H9 (cell line): Measurements from ENCODE around the gene PMM2. TPM values are rescaled to one million over a fixed set of nuclear protein-coding genes. Genes with fewer than 3 reads are reported as not detected.

Experiments used
- DNase-seq: peaks from one replicate; pipeline ENCODE4 v3.0.0-alpha.2; 2017
- H2AFZ ChIP-seq: one replicate; pipeline ENCODE4 v1.6.1; 2013; ENCODE audit warnings: mild to moderate bottlenecking, low read length, control low read depth, moderate library complexity
- H2AK5ac ChIP-seq: 2 replicates; pipeline ENCODE4 v1.6.1; 2013; ENCODE audit warnings: low read length, control low read depth, mixed read lengths; ENCODE audit not compliant: insufficient read length
- H2BK120ac ChIP-seq: one replicate; pipeline ENCODE4 v1.6.1; 2013; ENCODE audit warnings: low read depth, mild to moderate bottlenecking, low read length, control low read depth, inconsistent platforms; ENCODE audit not compliant: poor library complexity, severe bottlenecking
- H2BK12ac ChIP-seq: 2 replicates; pipeline ENCODE4 v1.6.1; 2013; ENCODE audit warnings: low read length, control low read depth, mixed read lengths, low read depth; ENCODE audit not compliant: insufficient read length
- H2BK15ac ChIP-seq: 2 replicates; pipeline ENCODE4 v1.6.1; 2013; ENCODE audit warnings: low read depth, low read length, control low read depth
- H2BK20ac ChIP-seq: one replicate; pipeline ENCODE4 v1.6.1; 2013; ENCODE audit warnings: low read depth, mild to moderate bottlenecking, low read length, control low read depth, inconsistent platforms; ENCODE audit not compliant: poor library complexity, severe bottlenecking
- H2BK5ac ChIP-seq: 2 replicates; pipeline ENCODE4 v1.6.1; 2013; ENCODE audit warnings: low read length, control low read depth, mixed read lengths; ENCODE audit not compliant: insufficient read length
- H3K14ac ChIP-seq: 2 replicates; pipeline ENCODE4 v1.6.1; 2013; ENCODE audit warnings: low read length, control low read depth; ENCODE audit not compliant: insufficient read depth
- H3K18ac ChIP-seq: 2 replicates; pipeline ENCODE4 v1.6.1; 2013; ENCODE audit warnings: low read depth, mild to moderate bottlenecking, mixed read lengths, low read length, control low read depth; ENCODE audit not compliant: insufficient read length
- H3K23ac ChIP-seq: 2 replicates; pipeline ENCODE4 v1.6.1; 2013; ENCODE audit warnings: low read length, control low read depth, mixed read lengths, low read depth; ENCODE audit not compliant: insufficient read length
- H3K23me2 ChIP-seq: 2 replicates; pipeline ENCODE4 v1.6.1; 2013; ENCODE audit warnings: low read depth, mild to moderate bottlenecking, mixed read lengths, low read length, control low read depth; ENCODE audit not compliant: insufficient read length, poor library complexity, severe bottlenecking
- H3K27ac ChIP-seq: 2 replicates; pipeline ENCODE4 v1.5.1; 2013; ENCODE audit warnings: low read length, control low read depth, mixed read lengths, low read depth; ENCODE audit not compliant: insufficient read length
- H3K27me3 ChIP-seq: 2 replicates; pipeline ENCODE4 v1.6.1; 2013; ENCODE audit warnings: low read length, control low read depth, inconsistent platforms; ENCODE audit not compliant: insufficient read depth
- H3K4ac ChIP-seq: 2 replicates; pipeline ENCODE4 v1.6.1; 2013; ENCODE audit warnings: low read depth, mild to moderate bottlenecking, control low read depth, inconsistent platforms, low read length, moderate library complexity
- H3K4me1 ChIP-seq: 2 replicates; pipeline ENCODE4 v1.6.1; 2013; ENCODE audit warnings: low read length, control low read depth, inconsistent platforms; ENCODE audit not compliant: insufficient read depth
- H3K4me2 ChIP-seq: 2 replicates; pipeline ENCODE4 v1.6.1; 2013; ENCODE audit warnings: low read length, control low read depth, mixed read lengths; ENCODE audit not compliant: insufficient read length, insufficient read depth
- H3K56ac ChIP-seq: 2 replicates; pipeline ENCODE4 v1.6.1; 2013; ENCODE audit warnings: low read depth, mild to moderate bottlenecking, mixed read lengths, low read length, control low read depth; ENCODE audit not compliant: insufficient read length
- H3K79me1 ChIP-seq: 2 replicates; pipeline ENCODE4 v1.6.1; 2013; ENCODE audit warnings: low read depth, mild to moderate bottlenecking, moderate library complexity, low read length, control low read depth, inconsistent platforms; ENCODE audit not compliant: insufficient read depth, poor library complexity, severe bottlenecking
- H3K79me2 ChIP-seq: 2 replicates; pipeline ENCODE4 v1.6.1; 2013; ENCODE audit warnings: low read length, control low read depth, inconsistent platforms; ENCODE audit not compliant: insufficient read depth
- H3K9ac ChIP-seq: 2 replicates; pipeline ENCODE4 v1.6.1; 2013; ENCODE audit warnings: low read length, control low read depth, mixed read lengths; ENCODE audit not compliant: insufficient read length; ENCODE audit errors: extremely low read depth
- H3K9me3 ChIP-seq: one replicate; pipeline ENCODE4 v1.6.1; 2013; ENCODE audit warnings: low read depth, low read length, inconsistent platforms; ENCODE audit not compliant: control insufficient read depth
- H3T11ph ChIP-seq: one replicate; pipeline ENCODE4 v1.6.1; 2013; ENCODE audit warnings: mild to moderate bottlenecking, low read length, control low read depth, inconsistent platforms
- H4K20me1 ChIP-seq: one replicate; pipeline ENCODE4 v1.6.1; 2013; ENCODE audit not compliant: control insufficient read depth, insufficient read length, insufficient read depth
- H4K5ac ChIP-seq: 2 replicates; pipeline ENCODE4 v1.6.1; 2013; ENCODE audit warnings: low read depth, mild to moderate bottlenecking, mixed read lengths, low read length, control low read depth; ENCODE audit not compliant: insufficient read length
- H4K8ac ChIP-seq: replicated peaks from 2 replicates; pipeline ENCODE4 v1.6.1; 2013; ENCODE audit warnings: low read length, control low read depth, mixed read lengths, low read depth; ENCODE audit not compliant: insufficient read length
- H4K91ac ChIP-seq: 2 replicates; pipeline ENCODE4 v1.6.1; 2013; ENCODE audit warnings: low read depth, mild to moderate bottlenecking, moderate library complexity, mixed read lengths, low read length, control low read depth; ENCODE audit not compliant: insufficient read length
- H3K27ac Mint-ChIP-seq, 3 experiments: 2 replicates in 2 of 3; 3 replicates in 1 of 3; pipeline ENCODE4 v1.8.0; 2020 to 2021; ENCODE audit warnings: mixed read lengths in 3 of 3, mild to moderate bottlenecking in 1 of 3, moderate library complexity in 1 of 3
- H3K27me3 Mint-ChIP-seq: 2 replicates; pipeline ENCODE4 v1.8.0; 2021; ENCODE audit warnings: low read depth, mild to moderate bottlenecking, moderate library complexity, mixed read lengths
- H3K36me3 Mint-ChIP-seq, 3 experiments: 2 replicates in 2 of 3; 3 replicates in 1 of 3; pipeline ENCODE4 v1.8.0; 2020 to 2021; ENCODE audit warnings: low read depth in 3 of 3, mixed read lengths in 3 of 3; ENCODE audit not compliant: insufficient read depth in 1 of 3
- H3K4me1 Mint-ChIP-seq, 2 experiments: 2 replicates each; pipeline ENCODE4 v1.8.0; 2020; ENCODE audit warnings: mixed read lengths in 2 of 2
- H3K4me3 Mint-ChIP-seq, 2 experiments: 2 replicates in 1 of 2; 3 replicates in 1 of 2; pipeline ENCODE4 v1.8.0; 2020 to 2021; ENCODE audit warnings: mild to moderate bottlenecking in 2 of 2, mixed read lengths in 2 of 2, moderate library complexity in 1 of 2
- H3K9me3 Mint-ChIP-seq, 2 experiments: 2 replicates in 1 of 2; 3 replicates in 1 of 2; pipeline ENCODE4 v1.8.0; 2020; ENCODE audit warnings: mild to moderate bottlenecking in 2 of 2, mixed read lengths in 2 of 2, moderate library complexity in 1 of 2
- CTCF ChIP-seq: fragments of 200-600 bp; sonication (generic); conservative IDR thresholded peaks from 3 replicates; pipeline ENCODE4 v1.8.0; 2021; ENCODE audit warnings: antibody characterized with exemption, mild to moderate bottlenecking
- WGBS: extraction: QIAGEN DNeasy Blood & Tissue Kit; methylation state at CpG from one replicate; pipeline ENCODE4 v1.1.7; 2013; ENCODE audit warnings: missing lambda C conversion rate, low lambda C conversion rate, mixed read lengths; ENCODE audit not compliant: insufficient read length; ENCODE audit errors: extremely low coverage; 5-methylcytosine and 5-hydroxymethylcytosine counted together
- total RNA-seq: library from RNA; stranded (reverse); gene quantifications from 2 replicates; pipeline ENCODE4 v1.2.1, GENCODE V29; 2021

Gene PMM2
- total RNA-seq, 1 experiment from 2014 or later, result 82.7 TPM

- no peak for TF ChIP-seq CTCF
- peaks cover 4 to 12% (median 8%) of the 10 kb centered on the region in 3 experiments; a peak in 6 of 7 replicates for H3K36me3 Mint-ChIP-seq
- Histone ChIP-seq H3K79me1 (no peaks in the 10 kb centered on the region), H2BK120ac (no peak within 1 kb of the TSS), H3K9me3 (no peaks in the 10 kb centered on the region), H3K23me2 (peaks cover 15% of the 10 kb centered on the region), H3K4me1 (peaks cover 17% of the 10 kb centered on the region; the same call in 1 of the 2 replicates), H2AFZ (no peak within 1 kb of the TSS), H2BK12ac (no peak within 1 kb of the TSS), H3K18ac (peak within 1 kb of the TSS; percentile 58), H3K14ac (peak within 1 kb of the TSS; percentile 53; the same call in 1 of the 2 replicates), H4K91ac (no peak within 1 kb of the TSS), H3K4ac (no peak within 1 kb of the TSS; the same call in 1 of the 2 replicates), H3K79me2 (peaks cover 32% of the 10 kb centered on the region; the same call in 1 of the 2 replicates), H2BK15ac (no peak within 1 kb of the TSS), H4K20me1 (no peaks in the 10 kb centered on the region), H3T11ph (no peak within 1 kb of the TSS), H3K27ac (no peak within 1 kb of the TSS), H3K56ac (no peak within 1 kb of the TSS), H3K4me2 (peak within 1 kb of the TSS; percentile 99), H4K8ac (no peak within 1 kb of the TSS), H3K27me3 (no peaks in the 10 kb centered on the region), H3K9ac (peak within 1 kb of the TSS; percentile 74), H4K5ac (no peak within 1 kb of the TSS), H2BK5ac (no peak within 1 kb of the TSS), H2BK20ac (no peak within 1 kb of the TSS), H2AK5ac (no peak within 1 kb of the TSS), H3K23ac (no peak within 1 kb of the TSS)
- peaks cover 2% of the 10 kb centered on the region; the same call in 1 of the 2 replicates for H3K27me3 Mint-ChIP-seq
- DNase-seq, result peak; percentile 96
- no peaks in the 10 kb centered on the region; a peak in 2 of 5 replicates for H3K9me3 Mint-ChIP-seq
- H3K4me3 Mint-ChIP-seq, result peak within 1 kb of the TSS; percentile 90
- H3K4me1 Mint-ChIP-seq, result peaks cover 41 to 42% of the 10 kb centered on the region in 2 experiments
- WGBS, result no CpG with 5 or more reads among the region's 83 CpGs
- peak within 1 kb of the TSS; percentile 85 to 93 (median 92) for H3K27ac Mint-ChIP-seq
Measured at GRCh38 chr16:8868416-8869211, 71.0 kb downstream of the PMM2 start, which contains the start of gene CARHSP1. TSS of gene CARHSP1 (minus strand) at chr16:8869006. CDS start at chr16:8859328, 9,678 bp downstream.
